Measurements from ENCODE around the gene SLC27A4.

The SLC27A4 gene

DNA sequence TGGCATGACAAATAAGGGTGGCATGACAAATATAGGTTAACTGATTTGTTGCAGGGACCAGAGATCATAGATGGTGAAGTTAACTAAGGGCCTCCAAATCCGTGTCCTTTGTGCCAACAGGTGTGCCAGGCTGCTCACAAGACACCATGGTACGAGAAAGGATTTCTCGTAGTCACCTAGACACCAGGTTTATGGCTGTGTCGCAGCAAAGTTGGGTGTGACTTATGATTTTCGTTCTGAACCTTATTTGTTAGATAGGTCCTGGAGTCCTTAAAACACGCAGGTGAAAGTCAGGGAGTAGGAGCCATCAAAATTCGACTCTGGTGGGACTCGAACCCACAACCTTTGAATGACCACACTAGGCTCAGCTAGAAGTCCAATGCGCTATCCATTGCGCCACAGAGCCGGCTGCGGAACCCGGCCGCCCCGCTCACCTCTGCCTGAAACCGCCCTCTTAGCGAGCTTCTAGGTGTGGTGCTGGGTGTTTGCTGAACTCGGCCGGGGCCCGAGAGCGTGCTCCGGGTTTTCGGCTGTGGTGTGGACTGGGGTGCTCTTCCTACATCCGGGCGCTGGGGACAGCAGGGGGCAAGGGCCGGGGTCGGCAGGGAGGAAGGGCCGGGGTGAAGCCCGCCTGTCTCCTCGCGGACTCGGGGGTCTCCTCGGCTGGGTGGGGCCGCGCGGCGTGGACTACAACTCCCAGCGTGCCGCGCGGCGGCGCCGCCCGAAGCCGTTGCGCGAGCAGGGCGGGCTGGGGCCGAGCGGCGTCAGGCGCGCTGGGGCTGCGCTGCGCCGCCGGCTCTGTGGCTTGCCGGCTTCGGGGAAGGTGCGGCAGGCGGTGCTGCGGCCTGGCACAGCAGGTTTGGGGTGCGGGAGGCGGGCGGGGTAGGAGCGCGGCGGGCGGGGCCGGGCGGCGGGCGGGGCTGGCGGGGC is at the start of gene SLC27A4:
Gene SLC27A4, plus strand, starts transcription at position 767 of the 930 bp plus-strand sequence. CDS start 2,606 bp downstream, outside the sequence.
- peak; percentile 78 for DNase-seq

DNA sequence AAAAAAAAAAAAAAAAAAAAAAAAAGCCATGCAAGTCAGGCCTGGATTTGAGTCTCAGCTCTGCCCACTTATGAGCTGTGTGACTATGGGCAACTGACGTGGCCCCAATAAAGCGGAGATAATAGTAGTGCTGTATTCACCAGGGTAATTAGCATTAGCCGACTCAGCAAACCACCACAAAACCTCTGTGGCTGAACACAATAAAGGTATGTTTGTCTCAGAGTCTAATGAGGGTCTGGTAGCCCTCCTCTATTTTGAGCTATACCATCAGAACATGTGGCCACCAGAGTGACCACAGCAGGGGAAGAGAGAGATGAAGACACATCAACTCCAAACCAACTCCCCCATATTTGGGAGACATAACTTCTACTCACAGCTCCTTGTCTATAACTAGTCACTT is 48.3 kb upstream of the SLC27A4 start:
- no peak for DNase-seq

DNA sequence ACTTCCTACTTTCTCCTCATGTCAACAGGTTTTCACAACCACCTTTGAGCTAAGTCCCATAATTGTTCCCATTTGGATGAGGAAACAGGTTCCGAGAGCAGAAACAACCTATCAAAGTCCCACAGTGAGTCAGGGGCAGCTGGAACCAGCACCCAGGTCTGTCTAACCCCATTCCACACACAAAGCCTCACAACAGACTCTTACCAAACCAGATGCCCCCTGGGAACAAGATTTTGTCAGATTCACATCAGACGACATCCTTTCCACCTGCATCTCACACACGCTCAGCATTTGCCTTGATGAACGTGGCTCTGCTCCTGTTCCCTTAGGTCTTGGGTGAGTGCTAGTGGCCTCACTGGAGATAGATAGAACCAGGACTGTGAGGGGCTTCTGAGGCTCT is 47.2 kb upstream of the SLC27A4 start:
- DNase-seq: no peak

DNA sequence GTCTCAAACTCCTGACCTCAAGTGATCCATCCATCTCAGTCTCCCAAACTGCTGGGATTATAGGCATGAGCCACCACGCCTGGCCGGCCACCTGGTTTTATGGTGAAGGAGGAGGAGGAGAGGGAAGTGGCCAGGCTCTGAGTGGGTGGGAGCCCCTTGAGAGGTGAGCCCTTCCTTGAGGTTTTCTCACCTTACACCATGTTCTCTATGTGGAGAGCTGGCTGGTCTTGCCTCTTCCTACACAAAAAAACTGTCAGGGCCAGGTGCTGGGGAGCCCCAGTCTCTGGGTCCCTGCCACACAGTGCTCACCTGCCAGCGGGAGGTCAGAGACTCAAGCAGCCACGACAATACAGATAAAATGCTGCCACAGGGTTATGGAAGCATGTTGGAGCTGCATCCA is 46.2 kb upstream of the SLC27A4 start:
- no peak for DNase-seq

DNA sequence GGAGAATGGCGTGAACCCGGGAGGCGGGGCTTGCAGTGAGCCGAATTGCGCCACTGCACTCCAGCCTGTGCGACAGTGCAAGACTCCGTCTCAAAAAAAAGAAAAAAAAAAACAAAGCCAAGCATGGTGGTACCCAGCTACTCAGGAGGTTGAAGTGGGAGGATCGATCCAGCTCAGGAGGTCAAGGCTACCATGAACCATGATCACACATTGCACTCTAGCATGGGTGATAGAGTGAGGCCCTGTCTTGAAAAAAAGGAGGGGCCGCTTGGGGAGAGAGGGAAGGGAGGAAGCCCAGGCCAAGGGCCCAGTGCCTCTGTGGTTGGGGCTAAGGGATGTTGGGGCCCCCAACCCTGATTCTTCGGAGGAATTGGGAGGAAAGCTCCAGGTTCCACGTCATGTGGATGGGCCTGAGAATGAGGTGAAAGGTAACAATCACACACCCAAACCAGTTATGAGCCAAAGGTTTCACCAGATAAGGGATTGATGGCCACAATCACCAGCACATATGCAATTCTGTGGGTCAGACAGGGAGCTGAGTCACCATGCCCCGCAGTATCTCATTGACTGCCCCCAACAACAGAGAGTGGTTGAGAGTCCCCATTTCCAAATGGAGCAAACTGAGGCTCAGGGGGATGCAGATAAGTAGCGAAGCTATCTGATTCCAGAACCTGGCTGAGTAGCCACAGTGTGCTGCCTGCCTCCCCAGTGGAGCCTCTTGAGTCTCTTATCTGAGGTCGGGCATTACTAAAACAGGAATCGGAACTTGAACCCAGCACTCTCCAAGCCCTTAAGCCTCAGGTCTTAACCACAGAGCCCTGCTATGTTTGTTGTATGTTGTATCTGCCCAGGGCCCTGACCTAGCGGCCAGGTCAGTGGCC is 43.7 kb upstream of the SLC27A4 start:
- no peak for DNase-seq

DNA sequence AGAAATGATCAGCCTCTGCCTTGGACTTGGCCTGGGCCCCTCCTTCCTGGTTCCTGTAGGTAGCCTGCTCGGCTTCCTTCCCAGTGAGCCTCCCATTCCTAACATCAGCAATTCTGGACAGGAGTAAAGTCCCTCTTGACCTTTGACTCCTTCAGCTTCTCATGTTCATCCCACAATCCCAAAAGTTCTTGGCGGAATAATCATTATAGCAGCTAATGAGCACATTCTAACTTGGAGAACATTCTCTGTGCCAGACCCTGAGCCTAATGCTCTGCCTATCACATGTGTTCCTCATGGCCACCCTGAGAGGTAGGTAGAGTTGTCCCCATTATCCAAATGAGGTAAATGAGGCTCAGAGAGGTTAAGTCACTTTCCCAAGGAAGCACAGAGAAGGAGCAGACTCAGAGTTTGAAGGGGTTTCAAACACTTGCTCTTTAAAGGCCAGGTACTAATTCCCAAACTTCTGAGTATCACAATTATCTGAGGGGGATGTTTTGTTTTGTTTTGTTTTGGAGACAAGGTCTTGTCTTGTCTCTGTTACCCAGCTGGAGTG is 43.0 kb upstream of the SLC27A4 start:
- DNase-seq: no peak

DNA sequence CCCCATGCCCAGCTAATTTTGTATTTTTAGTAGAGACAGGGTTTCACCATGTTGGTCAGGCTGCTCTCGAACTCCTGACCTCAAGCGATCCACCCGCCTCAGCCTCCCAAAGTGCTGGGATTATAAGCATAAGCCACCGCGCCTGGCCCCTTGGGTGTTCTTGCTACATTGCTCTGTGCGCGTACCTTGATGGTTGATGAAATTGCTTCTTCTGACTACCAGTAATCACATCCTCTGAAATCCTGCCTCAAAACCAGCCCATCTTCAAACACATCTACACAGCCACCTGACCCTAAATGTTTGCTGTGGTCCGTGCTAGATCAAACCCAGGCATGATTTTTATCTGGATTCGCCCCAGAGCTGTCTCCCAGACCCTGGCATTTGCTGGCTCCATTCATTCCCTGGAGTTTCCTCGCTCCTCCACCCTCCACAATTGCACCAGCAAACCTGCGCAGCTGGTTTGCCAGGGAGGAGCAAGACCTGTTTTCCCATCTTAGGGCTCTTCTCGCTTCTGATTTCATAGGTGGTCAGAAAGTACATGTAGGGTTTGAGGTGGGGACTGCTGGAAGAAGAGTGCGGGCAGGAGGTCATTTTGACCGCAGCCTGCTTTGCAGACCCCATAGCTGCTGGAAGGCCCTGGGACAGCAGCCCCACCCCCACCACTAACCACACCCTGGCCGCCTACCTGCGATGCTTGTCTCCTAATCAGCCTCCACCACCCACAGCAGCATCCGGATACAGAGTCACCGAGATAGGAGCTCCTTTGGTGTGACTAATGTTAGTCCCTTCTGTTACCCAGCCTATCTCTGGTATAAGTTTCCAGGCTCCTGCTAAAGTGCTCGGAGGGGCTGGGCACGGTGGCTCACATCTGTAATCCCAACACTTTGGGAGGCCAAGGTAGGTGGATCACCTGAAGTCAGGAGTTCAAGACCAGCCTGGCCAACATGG is 41.5 kb upstream of the SLC27A4 start:
- DNase-seq: no peak

DNA sequence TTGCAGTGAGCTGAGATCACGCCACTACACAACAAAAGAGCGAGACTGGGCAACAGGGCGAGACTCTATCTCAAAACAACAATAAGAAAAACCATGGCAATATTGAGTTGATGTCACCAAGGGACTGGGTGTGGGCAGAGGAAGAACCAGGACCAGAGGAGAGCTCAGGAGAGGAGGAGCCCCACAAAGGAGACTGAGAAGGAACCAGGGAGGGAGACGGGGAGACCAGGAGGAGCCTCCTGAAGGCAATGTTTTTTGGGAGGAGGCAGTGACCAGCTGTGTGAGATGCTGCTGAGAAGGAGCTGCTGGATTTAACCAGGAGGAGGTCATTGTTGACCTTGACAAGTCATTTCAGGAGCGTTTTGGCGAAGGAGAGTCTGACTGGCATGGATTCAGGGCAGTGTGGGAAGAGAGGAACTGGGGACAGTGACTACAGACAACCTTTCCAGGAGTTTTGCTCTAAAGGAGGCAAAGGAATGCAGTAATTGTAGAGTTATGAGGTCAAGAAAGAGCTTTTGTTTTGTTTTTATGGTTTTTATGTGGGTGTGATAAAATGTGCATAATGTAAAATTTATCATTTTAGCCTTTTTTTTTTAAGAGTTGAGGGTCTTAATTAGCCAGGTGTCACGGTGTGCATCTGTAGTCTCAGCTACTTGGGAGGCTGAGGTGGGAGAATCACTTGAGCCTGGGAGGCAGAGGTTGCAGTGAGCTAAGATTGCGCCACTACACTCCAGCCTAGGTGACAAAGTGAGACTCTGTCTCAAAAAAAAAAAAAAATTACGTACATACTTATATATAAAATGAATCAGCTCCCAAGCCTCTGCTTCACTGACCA is 36.0 kb upstream of the SLC27A4 start:
- DNase-seq: peak; percentile 28

DNA sequence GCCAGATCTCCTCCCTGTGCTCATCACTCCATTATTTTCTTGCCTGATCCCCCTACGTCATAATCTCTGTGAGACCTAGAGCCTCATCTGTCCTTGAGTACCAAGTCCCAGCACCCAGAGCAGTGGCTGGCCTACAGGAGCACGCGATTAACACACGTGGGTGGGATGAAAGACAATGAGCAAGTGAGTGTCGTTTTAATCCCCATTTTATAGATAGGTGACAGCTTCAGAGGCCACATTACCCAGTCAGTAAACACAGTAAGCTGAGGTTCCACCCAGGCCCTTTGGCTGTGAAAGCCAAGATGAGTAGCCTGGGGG is 35.4 kb upstream of the SLC27A4 start:
- DNase-seq: peak; percentile 36

DNA sequence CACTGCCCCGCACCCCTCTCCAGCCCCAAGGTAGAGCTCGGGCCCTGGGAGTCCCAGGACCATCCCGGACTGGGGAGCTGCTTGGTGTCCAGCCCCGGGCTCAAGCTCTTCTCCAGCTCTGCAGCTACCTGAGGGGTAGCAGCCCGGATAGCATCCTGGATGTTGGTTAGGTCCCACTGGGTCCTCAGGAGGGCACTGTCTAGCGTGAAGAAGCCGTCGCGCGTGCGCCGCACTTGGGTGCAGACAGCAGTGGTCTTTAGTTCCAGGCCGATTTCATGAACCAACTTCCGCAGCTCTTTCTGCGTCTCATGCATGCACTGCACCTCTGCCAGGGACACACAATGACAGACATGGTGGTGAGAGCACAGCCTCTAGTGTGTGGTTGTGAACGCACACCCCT is 30.8 kb upstream of the SLC27A4 start:
- DNase-seq: no peak

DNA sequence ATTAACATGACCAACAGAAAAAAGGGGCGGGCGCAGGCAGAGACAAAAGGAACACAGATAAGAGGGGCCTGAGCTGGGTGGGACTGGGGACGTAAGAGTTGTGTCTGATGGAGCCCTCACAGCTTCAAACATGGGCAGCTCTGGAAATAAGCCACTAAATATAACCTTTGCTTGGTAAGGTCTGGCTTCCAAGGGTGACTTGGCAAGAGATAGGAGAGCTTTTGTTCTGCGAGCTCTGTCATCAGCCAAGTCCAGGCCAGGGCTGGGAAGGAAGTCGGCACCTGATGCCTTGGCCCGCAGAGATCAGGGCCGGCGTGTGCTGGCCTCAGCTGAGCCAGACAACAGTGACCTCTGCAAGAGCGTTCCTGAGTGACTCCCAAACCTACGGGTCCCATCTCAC is 29.9 kb upstream of the SLC27A4 start:
- DNase-seq: no peak

DNA sequence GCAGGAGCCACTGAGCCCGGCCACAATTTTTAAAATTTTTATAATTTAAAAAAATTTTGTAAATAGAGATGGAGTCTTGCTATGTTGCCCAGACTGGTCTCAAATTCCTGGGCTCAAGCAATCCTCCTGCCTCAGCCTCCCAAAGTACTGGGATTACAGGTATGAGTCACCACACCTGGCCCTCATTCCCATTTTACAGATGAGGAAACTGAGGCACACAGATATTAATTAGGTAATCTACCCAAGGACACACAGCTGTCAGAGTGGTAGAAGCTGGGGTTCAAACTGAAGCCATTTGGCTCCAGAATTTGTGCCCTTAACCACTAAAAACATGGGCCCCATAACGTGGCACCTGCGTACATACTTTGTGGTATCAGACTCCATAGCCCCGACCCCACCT is 25.6 kb upstream of the SLC27A4 start:
- DNase-seq: no peak

DNA sequence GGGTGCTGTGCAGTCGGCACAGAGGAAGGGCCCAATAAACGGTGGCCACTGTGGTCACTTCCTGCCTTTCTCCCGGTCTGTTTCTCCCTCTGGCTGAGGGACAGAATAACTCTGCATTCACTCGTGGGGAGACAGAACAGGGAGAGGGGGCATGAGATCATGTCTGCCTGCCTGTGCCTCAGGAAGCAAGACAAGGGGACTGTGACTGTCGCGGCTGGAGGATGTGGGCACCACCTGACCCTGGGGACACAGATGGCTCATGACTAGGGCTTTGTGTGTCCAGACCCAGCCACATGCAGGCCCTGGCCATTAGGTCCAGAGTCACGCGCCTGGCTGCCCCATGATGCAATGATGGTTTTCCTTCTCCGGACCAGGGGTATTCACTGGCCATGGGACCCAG is 23.9 kb upstream of the SLC27A4 start:
- no peak for DNase-seq

DNA sequence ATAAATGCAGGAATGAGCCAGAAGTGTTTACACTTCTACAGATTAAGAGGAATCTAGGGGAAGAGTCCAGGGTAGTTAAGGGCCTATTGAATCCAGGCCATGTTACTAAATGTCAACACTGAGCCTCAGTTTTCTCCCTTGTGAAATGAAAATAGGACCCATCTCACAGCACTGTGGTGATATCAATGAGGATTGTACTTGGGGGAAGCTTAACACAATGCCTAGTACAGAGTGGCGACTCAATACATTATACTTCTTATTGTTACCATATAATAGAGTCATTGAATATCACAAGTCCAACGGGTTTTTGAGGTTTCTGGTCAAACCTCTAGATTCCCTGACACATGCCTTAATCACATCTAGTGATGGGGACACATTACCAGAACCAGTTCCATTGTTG is 22.7 kb upstream of the SLC27A4 start:
- no peak for DNase-seq

DNA sequence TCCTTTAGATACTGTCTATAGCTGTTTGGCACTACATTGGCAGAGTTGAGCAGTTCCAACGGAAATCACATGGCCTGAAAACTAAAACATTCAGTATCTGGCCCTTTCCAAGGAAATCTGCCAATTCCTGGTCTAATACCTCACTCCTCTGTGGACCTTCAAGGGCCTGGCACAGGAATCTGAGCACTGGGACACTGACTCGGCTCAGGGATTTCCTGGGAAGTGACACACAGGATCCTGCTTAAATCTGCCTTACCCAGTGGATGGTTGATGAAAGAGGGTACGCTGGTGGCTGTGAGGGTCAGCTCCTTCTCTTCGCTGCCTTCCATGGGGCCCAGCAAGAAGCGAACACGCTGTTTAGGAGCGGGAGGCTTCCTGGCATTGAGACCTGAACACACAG is 19.0 kb upstream of the SLC27A4 start:
- no peak for DNase-seq

DNA sequence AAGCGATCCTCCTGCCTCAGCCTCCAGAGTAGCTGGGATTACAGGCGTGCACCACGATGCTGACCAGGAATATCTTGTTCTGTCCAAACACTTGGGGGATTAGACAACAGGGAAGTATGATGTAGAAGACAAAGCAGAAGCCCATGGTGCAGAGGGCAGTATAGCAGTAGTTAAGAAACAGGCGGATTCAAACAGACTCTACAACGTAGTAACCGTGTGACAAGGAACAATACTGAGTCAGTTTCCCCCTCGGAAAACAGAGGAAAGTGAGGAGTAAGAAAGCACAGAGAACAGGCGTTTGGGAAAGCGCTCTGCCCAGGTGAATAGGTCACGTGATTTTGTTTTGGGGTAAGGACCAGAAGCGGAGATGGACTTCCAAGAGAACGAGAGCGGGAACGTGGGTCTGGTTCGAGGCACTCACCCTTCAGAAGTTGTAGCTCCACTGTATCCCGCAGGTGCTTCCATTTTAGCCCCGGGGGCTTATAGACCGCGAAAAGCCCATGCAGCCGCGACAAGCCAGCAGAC is 18.4 kb upstream of the SLC27A4 start:
- DNase-seq: no peak

DNA sequence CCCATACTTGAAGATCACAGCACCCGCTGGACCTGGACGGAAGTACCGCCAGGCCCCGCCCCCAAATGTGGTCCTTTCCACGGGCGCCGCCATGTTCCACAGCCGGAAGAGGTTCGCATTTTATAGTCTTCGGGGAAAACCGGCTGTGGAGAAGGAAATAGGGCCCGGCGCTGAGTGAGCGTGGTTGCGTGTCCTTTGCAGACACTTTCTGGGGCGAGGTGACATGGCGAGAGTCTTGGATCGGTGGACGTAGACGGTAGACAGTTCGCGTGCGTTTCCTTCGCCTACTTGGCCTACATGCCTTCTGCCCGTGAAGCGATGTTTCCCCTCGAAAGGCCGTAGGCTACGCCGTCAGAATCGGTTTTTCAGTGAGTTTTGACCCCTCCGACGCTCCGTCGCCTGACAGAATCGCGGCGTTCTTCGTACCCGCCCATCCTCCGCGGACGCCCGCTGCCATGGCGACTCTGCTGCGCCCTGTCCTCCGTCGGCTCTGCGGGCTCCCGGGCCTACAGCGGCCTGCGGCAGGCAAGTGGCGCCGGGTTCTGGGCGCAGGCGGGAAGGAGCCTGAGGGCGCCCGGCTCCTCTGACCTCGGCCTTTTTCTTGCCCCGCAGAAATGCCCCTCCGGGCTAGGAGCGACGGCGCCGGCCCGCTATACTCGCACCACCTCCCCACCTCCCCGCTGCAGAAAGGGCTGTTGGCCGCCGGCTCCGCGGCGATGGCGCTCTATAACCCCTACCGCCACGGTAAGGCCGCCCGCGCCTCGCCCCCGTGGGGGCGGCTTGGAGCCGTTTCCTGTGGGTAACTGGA is 17.7 kb upstream of the SLC27A4 start, which contains the start of the genes COQ4 and TRUB2:
Gene COQ4, plus strand, starts transcription at position 436 of the 808 bp plus-strand sequence. Its CDS starts 20 bp downstream, at position 456.
Gene TRUB2, minus strand, starts transcription at position 44 of the 808 bp plus-strand sequence. Its CDS starts 39 bp downstream, at position 5.
- DNase-seq: peak; percentile 95

DNA sequence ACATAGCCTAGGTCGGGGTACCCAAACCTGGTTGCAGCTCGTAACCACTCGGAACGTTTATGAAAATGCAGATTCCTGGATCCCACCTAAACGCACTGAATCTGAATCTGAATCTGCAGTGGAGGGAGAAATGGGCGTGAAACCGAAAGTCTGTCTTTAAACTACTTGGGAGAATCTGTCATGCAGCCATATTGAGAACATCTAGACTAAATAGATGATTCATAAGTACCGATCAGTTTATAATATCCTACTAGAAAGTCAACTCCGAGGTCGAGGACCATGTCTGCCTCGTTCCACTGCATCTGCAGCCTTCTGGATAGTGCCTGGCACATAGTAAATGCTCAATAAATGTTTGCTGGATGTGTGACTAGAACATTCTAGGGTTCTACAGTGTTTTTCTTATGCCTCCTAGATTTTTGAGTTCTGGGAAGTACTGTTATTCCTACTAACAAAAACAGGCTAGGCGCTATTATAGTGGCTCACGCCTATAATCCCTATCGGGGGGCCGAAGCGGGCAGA is 17.1 kb upstream of the SLC27A4 start:
- DNase-seq: no peak

DNA sequence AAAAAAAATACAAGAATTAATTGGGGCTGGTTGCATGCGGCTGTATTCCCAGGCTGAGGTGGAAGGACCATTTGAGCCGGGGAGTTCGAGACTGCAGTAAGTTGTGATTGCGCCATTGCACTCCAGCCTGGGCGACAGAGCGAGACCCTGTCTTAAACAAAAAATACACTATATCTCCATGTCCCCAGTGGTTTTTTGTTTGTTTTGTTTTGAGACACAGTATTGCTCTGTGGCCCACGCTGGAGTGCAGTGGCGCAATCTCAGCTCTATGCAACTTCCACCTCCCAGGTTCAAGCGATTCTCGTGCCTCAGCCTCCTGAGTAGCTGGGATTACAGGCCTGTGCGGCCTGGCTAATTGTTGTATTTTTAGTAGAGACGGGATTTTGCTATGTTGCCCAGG is 16.5 kb upstream of the SLC27A4 start:
- DNase-seq: no peak

DNA sequence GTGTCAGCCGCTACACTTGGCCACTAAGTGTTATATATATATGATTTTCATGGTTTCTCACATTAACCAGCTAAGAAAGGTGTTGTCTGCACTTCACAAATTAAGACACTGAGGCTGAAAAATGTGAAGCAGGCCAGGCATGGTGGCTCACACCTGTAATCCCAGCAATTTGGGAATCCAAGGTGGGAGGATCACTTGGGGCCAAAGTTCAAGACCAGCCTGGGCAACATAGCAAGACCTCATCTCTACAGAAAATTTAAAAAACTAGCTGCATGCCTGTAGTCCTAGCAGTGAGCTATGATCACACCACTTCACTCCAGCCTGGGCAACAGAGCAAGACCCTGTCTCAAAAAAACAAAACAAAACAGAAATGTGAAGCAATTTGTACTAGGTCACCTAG is 15.9 kb upstream of the SLC27A4 start:
- no peak for DNase-seq
